ENCODE results near the gene ZNF384.
A peak's percentile ranks its signal among the peaks of the same experiment; 100 is the strongest.

The ZNF384 gene

DNA sequence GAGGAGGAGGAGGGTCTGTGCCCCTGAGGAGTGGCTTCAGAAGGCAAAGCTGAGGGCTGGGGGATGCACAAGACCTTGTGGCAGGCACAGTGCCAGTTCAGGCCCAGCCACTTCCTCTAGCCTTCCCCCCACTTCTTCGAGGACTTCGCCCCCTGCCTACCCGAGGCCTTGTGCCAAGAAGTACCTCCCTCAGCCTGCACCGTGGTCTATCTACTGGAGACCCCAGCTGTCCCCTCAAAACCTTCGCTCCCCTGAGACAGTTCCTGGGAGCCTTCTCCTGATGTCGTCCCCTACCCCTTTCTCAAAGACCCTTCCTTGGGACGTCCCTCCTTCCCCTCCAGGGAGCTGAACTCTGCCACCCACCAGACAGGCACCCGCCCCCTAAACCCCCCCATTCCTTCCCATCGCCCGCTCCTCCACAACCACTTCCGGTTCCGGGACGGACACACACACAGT lies 604 bp downstream of the ZNF384 start:
- H3K27me3 ChIP-seq (ENCODE audit: control insufficient read depth, insufficient read depth, low read length, poor library complexity, severe bottlenecking): no peaks in the 10 kb centered on the region
- peak overlapping the region; percentile 85 for H3K4me3 ChIP-seq (ENCODE audit: insufficient read depth, low read depth, low read length)
- H3K27ac ChIP-seq (ENCODE audit: insufficient read depth, low read depth, low read length, poor library complexity, severe bottlenecking): peak overlapping the region; percentile 93
- H3K9me3 ChIP-seq (ENCODE audit: control insufficient read depth, low read length): no peaks in the 10 kb centered on the region
- H3K4me1 ChIP-seq (ENCODE audit: control insufficient read depth, insufficient read depth, low read length): peaks cover 13% of the 10 kb centered on the region
- 0 to 1% methylated on average over 13 of the region's 13 CpGs for WGBS, 2 experiments
- H3K36me3 ChIP-seq (ENCODE audit: control insufficient read depth, insufficient read depth, low read length): no peaks in the 10 kb centered on the region

- Histone ChIP-seq H3K4me3 (ENCODE audit: insufficient read depth, low read depth, low read length) (no peak overlapping the region), H3K9me3 (ENCODE audit: control insufficient read depth, low read length) (no peaks in the 10 kb centered on the region)
- WGBS, 2 experiments: 94 to 99% methylated on average over 3 of the region's 3 CpGs
Measured at GRCh38 chr12:6685814-6686213, 3.4 kb downstream of the ZNF384 start.

GRCh38 chr12:6684609-6685008 lies 4.6 kb downstream of the ZNF384 start:
- H3K4me3 ChIP-seq (ENCODE audit: insufficient read depth, low read depth, low read length): no peak overlapping the region
- H3K9me3 ChIP-seq (ENCODE audit: control insufficient read depth, low read length): no peaks in the 10 kb centered on the region
- WGBS, 2 experiments: 72% methylated on average over 6 of the region's 6 CpGs
- peaks cover under 1% of the 10 kb centered on the region for H3K36me3 ChIP-seq (ENCODE audit: control insufficient read depth, insufficient read depth, low read length)
- no peak overlapping the region for H3K27ac ChIP-seq (ENCODE audit: insufficient read depth, low read depth, low read length, poor library complexity, severe bottlenecking)
- H3K4me1 ChIP-seq (ENCODE audit: control insufficient read depth, insufficient read depth, low read length): peaks cover 8% of the 10 kb centered on the region
- no peaks in the 10 kb centered on the region for H3K27me3 ChIP-seq (ENCODE audit: control insufficient read depth, insufficient read depth, low read length, poor library complexity, severe bottlenecking)

More at GRCh38 chr12:6685814-6686213, 3.4 kb downstream of the ZNF384 start:
- no peak overlapping the region for H3K27ac ChIP-seq (ENCODE audit: insufficient read depth, low read depth, low read length, poor library complexity, severe bottlenecking)
- peaks cover 13% of the 10 kb centered on the region for H3K4me1 ChIP-seq (ENCODE audit: control insufficient read depth, insufficient read depth, low read length)
- no peaks in the 10 kb centered on the region for H3K27me3 ChIP-seq (ENCODE audit: control insufficient read depth, insufficient read depth, low read length, poor library complexity, severe bottlenecking)
- H3K36me3 ChIP-seq (ENCODE audit: control insufficient read depth, insufficient read depth, low read length): no peaks in the 10 kb centered on the region

DNA sequence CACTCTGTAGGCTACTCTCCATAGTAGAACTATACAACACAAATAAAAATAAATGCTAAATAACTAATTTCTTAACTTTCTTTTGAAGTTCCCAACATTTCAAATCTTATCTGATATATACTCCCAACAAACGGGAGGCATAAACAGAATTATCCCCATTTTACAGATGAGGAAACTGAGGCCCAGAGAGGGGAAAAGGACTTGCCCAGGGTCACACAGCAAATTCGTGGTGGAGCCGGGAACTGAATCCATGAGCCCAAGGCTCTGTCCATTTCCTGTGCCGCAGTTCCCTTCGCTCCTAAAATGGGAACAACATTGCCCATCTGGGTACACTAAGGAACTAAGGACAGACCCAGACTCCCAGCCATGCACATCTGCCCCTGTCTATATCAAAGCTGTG lies 12.2 kb downstream of the ZNF384 start:
- H3K36me3 ChIP-seq (ENCODE audit: control insufficient read depth, insufficient read depth, low read length): peaks cover 42% of the 10 kb centered on the region
- WGBS, 2 experiments: 96% methylated on average over 5 of the region's 5 CpGs

GRCh38 chr12:6672143-6672542 lies 17.0 kb downstream of the ZNF384 start:
- H3K36me3 ChIP-seq (ENCODE audit: control insufficient read depth, insufficient read depth, low read length): peaks cover 59% of the 10 kb centered on the region
- no peak overlapping the region for H3K27ac ChIP-seq (ENCODE audit: insufficient read depth, low read depth, low read length, poor library complexity, severe bottlenecking)
- no peaks in the 10 kb centered on the region for H3K4me1 ChIP-seq (ENCODE audit: control insufficient read depth, insufficient read depth, low read length)
- WGBS, 2 experiments: 94 to 96% methylated on average over 18 of the region's 18 CpGs
- H3K4me3 ChIP-seq (ENCODE audit: insufficient read depth, low read depth, low read length): no peak overlapping the region
- H3K27me3 ChIP-seq (ENCODE audit: control insufficient read depth, insufficient read depth, low read length, poor library complexity, severe bottlenecking): no peaks in the 10 kb centered on the region
- H3K9me3 ChIP-seq (ENCODE audit: control insufficient read depth, low read length): no peaks in the 10 kb centered on the region

More for the DNA sequence above, 12.2 kb downstream of the ZNF384 start:
- Histone ChIP-seq H3K9me3 (ENCODE audit: control insufficient read depth, low read length) (no peaks in the 10 kb centered on the region), H3K4me1 (ENCODE audit: control insufficient read depth, insufficient read depth, low read length) (no peaks in the 10 kb centered on the region), H3K27me3 (ENCODE audit: control insufficient read depth, insufficient read depth, low read length, poor library complexity, severe bottlenecking) (no peaks in the 10 kb centered on the region), H3K4me3 (ENCODE audit: insufficient read depth, low read depth, low read length) (no peak overlapping the region), H3K27ac (ENCODE audit: insufficient read depth, low read depth, low read length, poor library complexity, severe bottlenecking) (no peak overlapping the region)

- no peaks in the 10 kb centered on the region for H3K9me3 ChIP-seq (ENCODE audit: control insufficient read depth, low read length)
- H3K36me3 ChIP-seq (ENCODE audit: control insufficient read depth, insufficient read depth, low read length): peaks cover 54% of the 10 kb centered on the region
- H3K4me3 ChIP-seq (ENCODE audit: insufficient read depth, low read depth, low read length): no peak overlapping the region
- H3K4me1 ChIP-seq (ENCODE audit: control insufficient read depth, insufficient read depth, low read length): no peaks in the 10 kb centered on the region
- WGBS, 2 experiments: 89 to 93% methylated on average over 8 of the region's 8 CpGs
- no peak overlapping the region for H3K27ac ChIP-seq (ENCODE audit: insufficient read depth, low read depth, low read length, poor library complexity, severe bottlenecking)
- H3K27me3 ChIP-seq (ENCODE audit: control insufficient read depth, insufficient read depth, low read length, poor library complexity, severe bottlenecking): no peaks in the 10 kb centered on the region
Measured at GRCh38 chr12:6667559-6668210, 21.5 kb downstream of the ZNF384 start.

GRCh38 chr12:6666211-6666610 lies 23.0 kb downstream of the ZNF384 start:
- Histone ChIP-seq H3K4me3 (ENCODE audit: insufficient read depth, low read depth, low read length) (no peak overlapping the region), H3K27ac (ENCODE audit: insufficient read depth, low read depth, low read length, poor library complexity, severe bottlenecking) (no peak overlapping the region), H3K36me3 (ENCODE audit: control insufficient read depth, insufficient read depth, low read length) (peaks cover 39% of the 10 kb centered on the region), H3K4me1 (ENCODE audit: control insufficient read depth, insufficient read depth, low read length) (peaks cover 3% of the 10 kb centered on the region), H3K27me3 (ENCODE audit: control insufficient read depth, insufficient read depth, low read length, poor library complexity, severe bottlenecking) (no peaks in the 10 kb centered on the region), H3K9me3 (ENCODE audit: control insufficient read depth, low read length) (no peaks in the 10 kb centered on the region)
- WGBS, 2 experiments: 96 to 99% methylated on average over 2 of the region's 2 CpGs

DNA sequence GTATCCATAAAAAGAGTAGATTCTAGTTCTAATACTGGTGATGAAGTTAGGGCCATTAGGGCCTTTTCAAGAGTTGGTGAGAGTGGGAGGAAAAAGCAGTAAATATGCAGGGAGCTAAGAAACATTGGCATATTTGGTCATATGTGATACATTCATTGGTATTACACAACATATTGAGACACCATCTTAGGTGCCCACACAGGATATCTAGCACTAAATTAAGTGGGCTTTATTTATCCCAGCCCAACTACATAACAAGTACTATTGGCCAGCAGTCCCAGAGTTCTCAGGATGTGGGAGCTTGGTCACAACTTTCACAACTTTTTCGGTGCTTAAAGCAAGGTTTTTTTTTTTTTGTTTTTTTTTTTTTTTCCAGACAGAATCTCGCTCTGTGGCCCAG lies 24.3 kb downstream of the ZNF384 start:
- peaks cover 3% of the 10 kb centered on the region for H3K4me1 ChIP-seq (ENCODE audit: control insufficient read depth, insufficient read depth, low read length)
- peaks cover 27% of the 10 kb centered on the region for H3K36me3 ChIP-seq (ENCODE audit: control insufficient read depth, insufficient read depth, low read length)
- WGBS, 2 experiments: 93 to 97% methylated on average over 2 of the region's 2 CpGs
- H3K4me3 ChIP-seq (ENCODE audit: insufficient read depth, low read depth, low read length): no peak overlapping the region
- H3K27me3 ChIP-seq (ENCODE audit: control insufficient read depth, insufficient read depth, low read length, poor library complexity, severe bottlenecking): no peaks in the 10 kb centered on the region
- H3K27ac ChIP-seq (ENCODE audit: insufficient read depth, low read depth, low read length, poor library complexity, severe bottlenecking): no peak overlapping the region
- no peaks in the 10 kb centered on the region for H3K9me3 ChIP-seq (ENCODE audit: control insufficient read depth, low read length)

- H3K4me1 ChIP-seq (ENCODE audit: control insufficient read depth, insufficient read depth, low read length): peaks cover 3% of the 10 kb centered on the region
- H3K36me3 ChIP-seq (ENCODE audit: control insufficient read depth, insufficient read depth, low read length): peaks cover 13% of the 10 kb centered on the region
- H3K4me3 ChIP-seq (ENCODE audit: insufficient read depth, low read depth, low read length): peak within 1 kb of the TSS; percentile 79
- WGBS, 2 experiments: 3% methylated on average over 37 of the region's 37 CpGs
- no peaks in the 10 kb centered on the region for H3K27me3 ChIP-seq (ENCODE audit: control insufficient read depth, insufficient read depth, low read length, poor library complexity, severe bottlenecking)
- H3K9me3 ChIP-seq (ENCODE audit: control insufficient read depth, low read length): no peaks in the 10 kb centered on the region
- peak within 1 kb of the TSS; percentile 71 for H3K27ac ChIP-seq (ENCODE audit: insufficient read depth, low read depth, low read length, poor library complexity, severe bottlenecking)
Measured at GRCh38 chr12:6662906-6663742, 26.1 kb downstream of the ZNF384 start, which contains the start of gene ING4. TSS of gene ING4 (minus strand) at chr12:6663119. CDS start at chr12:6663101, 18 bp downstream.

DNA sequence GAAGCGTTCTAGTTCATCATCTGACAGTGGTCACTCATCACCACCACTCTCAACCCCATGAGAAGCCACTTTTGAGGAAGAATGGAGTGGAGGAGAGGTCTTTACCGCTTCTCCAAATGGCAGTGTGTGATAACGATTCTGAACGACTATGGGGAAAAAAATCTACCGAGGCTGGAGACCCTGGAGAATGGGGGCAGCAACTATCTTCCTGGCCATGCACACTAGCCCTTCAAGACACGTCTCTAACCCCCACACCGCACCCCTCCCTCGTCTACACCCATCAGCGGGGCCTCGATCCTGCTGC lies 26.6 kb downstream of the ZNF384 start:
- no peaks in the 10 kb centered on the region for H3K27me3 ChIP-seq (ENCODE audit: control insufficient read depth, insufficient read depth, low read length, poor library complexity, severe bottlenecking)
- 1 to 2% methylated on average over 10 of the region's 10 CpGs for WGBS, 2 experiments
- H3K27ac ChIP-seq (ENCODE audit: insufficient read depth, low read depth, low read length, poor library complexity, severe bottlenecking): peak overlapping the region; percentile 71
- H3K36me3 ChIP-seq (ENCODE audit: control insufficient read depth, insufficient read depth, low read length): peaks cover 8% of the 10 kb centered on the region
- H3K4me3 ChIP-seq (ENCODE audit: insufficient read depth, low read depth, low read length): peak overlapping the region; percentile 79
- no peaks in the 10 kb centered on the region for H3K9me3 ChIP-seq (ENCODE audit: control insufficient read depth, low read length)
- peaks cover 3% of the 10 kb centered on the region for H3K4me1 ChIP-seq (ENCODE audit: control insufficient read depth, insufficient read depth, low read length)
